ENCODE data around the gene ZNF532. TPM values are rescaled to one million over a fixed set of nuclear protein-coding genes. Genes with fewer than 3 reads are reported as not detected.

ZNF532 gene
- total RNA-seq, 5 donors from 2014 or later (not counting 1 experiment from before 2014, with no cell fraction given) = 5.0 to 14.2 (median 7.8) TPM

DNA sequence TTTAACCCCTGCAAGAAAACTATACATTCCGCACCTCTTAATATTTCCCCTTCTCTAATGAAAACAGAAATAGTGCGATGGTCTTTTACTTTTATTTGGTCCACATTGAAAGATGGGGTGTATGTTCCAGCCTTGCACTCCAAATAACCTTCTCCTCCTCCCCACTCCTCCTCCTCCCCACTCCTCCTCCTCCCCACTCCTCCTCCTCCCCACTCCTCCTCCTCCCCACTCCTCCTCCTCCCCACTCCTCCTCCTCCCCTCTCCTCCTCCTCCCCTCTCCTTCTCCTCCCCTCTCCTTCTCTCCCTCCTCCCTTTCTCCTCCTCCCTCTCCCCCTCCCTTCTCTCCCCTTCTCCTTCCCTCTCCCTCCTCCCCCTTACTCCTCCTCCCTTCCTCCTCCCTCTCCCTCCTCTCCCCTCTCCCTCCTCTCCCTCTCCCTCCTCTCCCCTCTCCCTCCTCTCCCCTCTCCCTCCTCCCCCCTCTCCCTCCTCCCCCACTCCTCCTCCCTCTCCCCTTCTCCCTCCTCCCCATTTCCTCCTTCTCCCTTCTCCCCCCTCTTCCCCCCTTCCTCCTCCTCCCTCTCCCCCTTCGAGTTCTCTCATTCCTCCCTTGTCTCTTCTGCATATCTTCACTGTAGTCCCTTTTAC lies 70.4 kb downstream of the ZNF532 start:
- no peak overlapping the region for H3K27ac Mint-ChIP-seq

DNA sequence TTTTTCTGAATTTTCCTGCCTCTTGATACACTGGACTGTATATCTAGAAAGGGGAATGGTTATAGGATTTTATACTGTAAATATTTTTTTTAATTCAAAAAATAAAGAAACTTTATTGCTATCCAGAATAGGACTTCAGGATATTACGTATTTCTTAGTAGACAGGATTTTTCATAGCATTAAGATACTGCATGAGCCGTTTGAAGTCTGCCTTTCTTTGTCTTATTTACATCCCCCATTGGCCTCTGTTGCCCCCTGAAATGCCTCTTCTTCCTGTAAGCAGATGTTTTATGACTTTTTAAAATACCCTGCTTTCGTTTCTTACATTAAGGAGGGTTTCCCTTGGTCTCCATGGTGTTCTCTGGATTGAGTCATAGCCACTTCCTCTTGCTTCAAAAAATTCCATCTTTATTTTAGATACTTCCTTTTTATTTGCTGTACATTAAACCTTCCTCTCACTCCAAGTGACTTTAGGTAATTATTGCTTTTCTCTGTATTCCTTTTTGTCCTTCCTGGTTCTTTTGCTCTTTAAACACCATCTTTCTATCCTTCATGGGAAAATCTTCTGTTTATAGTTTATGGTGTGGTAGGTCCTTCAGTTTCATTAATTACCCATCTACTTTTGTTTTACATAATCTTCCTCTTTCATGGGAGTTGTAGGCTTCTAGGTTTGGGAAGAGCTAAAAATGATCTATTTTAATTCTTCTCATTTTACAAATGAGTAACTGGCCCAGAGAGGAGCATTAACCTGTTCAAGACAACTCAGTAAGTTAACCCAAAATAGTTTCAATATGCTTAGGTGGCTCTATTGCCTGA lies 72.6 kb downstream of the ZNF532 start:
- H3K36me3 Mint-ChIP-seq = no peaks in the 10 kb centered on the region
- Histone ChIP-seq H3K36me3 (ENCODE audit: control insufficient read depth in 2 of 2, extremely low read depth in 1 of 2, insufficient read depth in 1 of 2, low read length in 1 of 2) (no peaks in the 10 kb centered on the region), H3K27me3 (replicated peaks in 1 of 2; ENCODE audit: control insufficient read depth in 2 of 2, extremely low read depth in 1 of 2, insufficient read depth in 2 of 2, low read length in 1 of 2) (peaks cover 0 to 3% of the 10 kb centered on the region in 2 experiments), H3K9me3 (no peaks in the 10 kb centered on the region), H3K4me1 (ENCODE audit: control insufficient read depth in 1 of 2, extremely low read depth in 1 of 2, insufficient read depth in 2 of 2, low read length in 2 of 2) (no peaks in the 10 kb centered on the region), H3K27ac (ENCODE audit: low read length) (no peak overlapping the region), H3K4me3 (ENCODE audit: control insufficient read depth in 1 of 2, extremely low read depth in 1 of 2, low read length in 1 of 2) (no peak overlapping the region)
- H3K4me3 Mint-ChIP-seq = no peak overlapping the region
- no CpG with 5 or more reads among the region's 3 CpGs for WGBS (ENCODE audit: insufficient coverage)
- no peak overlapping the region for H3K27ac Mint-ChIP-seq
- no peaks in the 10 kb centered on the region for H3K9me3 Mint-ChIP-seq
- ChIA-PET CTCF (no interaction called here), POLR2A (interaction anchor here in 1 of 2 donors (0.6 kb wide), 1 partner anchor 16 kb away, joined by 9 read pairs; no protein-coding TSS in a partner anchor)
- peaks cover 0 to 1% (median 0%) of the 10 kb centered on the region in 3 donors for H3K4me1 Mint-ChIP-seq
- ATAC-seq (replicated peaks in 1 of 4) (no peak), DNase-seq (no peak)
- peaks cover 14 to 33% of the 10 kb centered on the region in 2 donors for H3K27me3 Mint-ChIP-seq

More for the DNA sequence above, 70.4 kb downstream of the ZNF532 start:
- Histone ChIP-seq H3K27ac (ENCODE audit: low read length) (no peak overlapping the region), H3K4me3 (ENCODE audit: control insufficient read depth in 1 of 2, extremely low read depth in 1 of 2, low read length in 1 of 2) (no peak overlapping the region), H3K27me3 (replicated peaks in 1 of 2; ENCODE audit: control insufficient read depth in 2 of 2, extremely low read depth in 1 of 2, insufficient read depth in 2 of 2, low read length in 1 of 2) (peaks cover 0 to 3% of the 10 kb centered on the region in 2 experiments), H3K36me3 (ENCODE audit: control insufficient read depth in 2 of 2, extremely low read depth in 1 of 2, insufficient read depth in 1 of 2, low read length in 1 of 2) (no peaks in the 10 kb centered on the region), H3K9me3 (no peaks in the 10 kb centered on the region), H3K4me1 (ENCODE audit: control insufficient read depth in 1 of 2, extremely low read depth in 1 of 2, insufficient read depth in 2 of 2, low read length in 2 of 2) (no peaks in the 10 kb centered on the region)
- ATAC-seq (replicated peaks in 1 of 4) = no peak
- no CpG with 5 or more reads among the region's 3 CpGs for WGBS (ENCODE audit: insufficient coverage)
- CTCF ChIA-PET = no interaction called here
- Mint-ChIP-seq H3K9me3 (no peaks in the 10 kb centered on the region), H3K36me3 (no peaks in the 10 kb centered on the region), H3K4me1 (peaks cover 0 to 1% (median 0%) of the 10 kb centered on the region in 3 donors), H3K4me3 (no peak overlapping the region), H3K27me3 (peaks cover 13 to 40% of the 10 kb centered on the region in 2 donors)
- DNase-seq = no peak
- POLR2A ChIA-PET = no interaction called here

DNA sequence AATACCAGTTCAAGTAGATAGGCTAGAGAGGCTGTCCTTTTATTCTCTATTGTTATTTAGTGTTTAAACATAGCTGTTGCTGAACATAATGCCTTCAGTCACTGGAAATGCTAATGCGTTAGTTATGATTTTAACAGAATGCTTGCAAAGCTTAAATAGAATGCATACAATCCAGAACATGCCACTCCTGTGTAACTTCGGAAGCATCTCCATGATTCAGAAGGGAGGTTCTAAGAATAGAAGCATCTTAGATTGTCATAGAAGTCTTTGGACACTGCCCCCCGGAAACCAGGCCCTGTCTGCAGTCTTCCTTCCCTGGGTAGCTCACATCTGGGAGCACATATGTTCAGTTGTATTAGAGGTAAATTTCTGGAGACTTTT lies 73.2 kb downstream of the ZNF532 start:
- H3K9me3 Mint-ChIP-seq = no peaks in the 10 kb centered on the region
- ChIA-PET POLR2A (interaction anchor here in 1 of 2 donors (0.6 kb wide), 1 partner anchor 17 kb away, joined by 9 read pairs; no protein-coding TSS in a partner anchor), CTCF (no interaction called here)
- H3K4me1 ChIP-seq (ENCODE audit: control insufficient read depth in 1 of 2, extremely low read depth in 1 of 2, insufficient read depth in 2 of 2, low read length in 2 of 2) = no peaks in the 10 kb centered on the region
- peaks cover 14 to 33% of the 10 kb centered on the region in 2 donors for H3K27me3 Mint-ChIP-seq
- no peak overlapping the region for H3K4me3 Mint-ChIP-seq
- 67% methylated on average over 1 of the region's 3 CpGs for WGBS (ENCODE audit: insufficient coverage)
- no peaks in the 10 kb centered on the region for H3K36me3 Mint-ChIP-seq
- H3K4me3 ChIP-seq (ENCODE audit: control insufficient read depth in 1 of 2, extremely low read depth in 1 of 2, low read length in 1 of 2) = no peak overlapping the region
- no peak for ATAC-seq (replicated peaks in 1 of 4)
- peaks cover 0 to 1% (median 0%) of the 10 kb centered on the region in 3 donors for H3K4me1 Mint-ChIP-seq
- no peak overlapping the region for H3K27ac Mint-ChIP-seq
- no peak for DNase-seq
- peaks cover 0 to 3% of the 10 kb centered on the region in 2 experiments for H3K27me3 ChIP-seq (replicated peaks in 1 of 2; ENCODE audit: control insufficient read depth in 2 of 2, extremely low read depth in 1 of 2, insufficient read depth in 2 of 2, low read length in 1 of 2)
- no peak overlapping the region for H3K27ac ChIP-seq (ENCODE audit: low read length)
- H3K9me3 ChIP-seq = no peaks in the 10 kb centered on the region
- H3K36me3 ChIP-seq (ENCODE audit: control insufficient read depth in 2 of 2, extremely low read depth in 1 of 2, insufficient read depth in 1 of 2, low read length in 1 of 2) = no peaks in the 10 kb centered on the region

DNA sequence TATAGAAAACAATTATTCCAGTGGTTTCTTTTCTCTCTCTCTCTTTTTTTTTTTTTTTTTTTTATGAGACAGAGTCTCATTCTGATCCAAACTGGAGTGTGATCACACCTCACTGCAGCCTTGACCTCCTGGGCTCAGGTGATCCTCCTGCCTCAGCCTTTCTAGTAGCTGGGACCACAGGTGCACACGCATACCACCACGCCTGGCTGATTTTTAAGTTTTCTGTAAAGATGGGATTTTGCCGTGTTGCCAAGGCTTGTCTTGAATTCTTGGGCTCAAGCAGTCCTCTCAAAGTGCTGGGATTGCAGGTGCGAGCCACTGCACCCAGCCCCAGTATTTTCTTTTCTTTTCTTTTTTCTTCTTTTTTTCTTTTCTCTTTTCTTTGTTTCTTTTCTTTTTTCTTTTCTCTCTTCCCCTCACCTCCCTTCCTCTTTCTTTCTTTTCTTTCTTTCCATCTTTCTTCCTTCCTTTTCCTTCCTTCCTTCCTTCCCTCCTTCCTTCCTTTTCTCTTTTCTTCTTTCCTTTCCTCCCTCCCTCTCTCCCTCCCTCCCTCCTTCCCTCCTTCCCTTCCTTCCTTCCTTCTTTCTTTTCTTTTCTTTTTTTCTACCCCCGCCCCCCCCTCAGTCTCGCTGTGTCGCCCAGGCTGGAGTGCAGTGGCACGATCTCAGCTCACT lies 76.9 kb downstream of the ZNF532 start:
- no peak for ATAC-seq (replicated peaks in 1 of 4)

DNA sequence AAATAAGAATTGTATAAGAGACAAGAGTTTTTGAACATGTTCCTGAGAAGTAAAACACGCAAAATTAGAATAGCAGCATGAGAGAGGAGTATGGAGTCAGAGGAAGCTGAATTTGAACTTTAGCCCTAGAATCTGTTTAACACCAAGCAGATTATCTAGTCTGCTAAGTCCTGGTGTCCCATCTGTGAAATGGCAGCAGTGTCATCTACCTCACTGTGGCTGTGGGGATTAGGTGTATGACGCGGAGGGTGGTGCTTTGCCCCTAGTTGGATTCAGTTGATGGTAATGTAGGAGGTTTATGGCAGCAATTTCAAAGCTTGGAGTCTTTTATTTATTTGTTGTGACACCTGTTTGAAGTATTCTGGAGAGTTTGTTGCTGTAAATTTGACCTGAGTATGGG lies 79.2 kb downstream of the ZNF532 start:
- DNase-seq = no peak
- Mint-ChIP-seq H3K27me3 (peaks cover 17 to 22% of the 10 kb centered on the region in 2 donors), H3K4me3 (no peak overlapping the region), H3K27ac (no peak overlapping the region), H3K36me3 (no peaks in the 10 kb centered on the region), H3K4me1 (peaks cover 0 to 2% (median 0%) of the 10 kb centered on the region in 3 donors), H3K9me3 (no peaks in the 10 kb centered on the region)
- ATAC-seq (replicated peaks in 1 of 4) = no peak
- ChIA-PET CTCF (no interaction called here), POLR2A (no interaction called here)
- Histone ChIP-seq H3K27ac (ENCODE audit: low read length) (no peak overlapping the region), H3K27me3 (replicated peaks in 1 of 2; ENCODE audit: control insufficient read depth in 2 of 2, extremely low read depth in 1 of 2, insufficient read depth in 2 of 2, low read length in 1 of 2) (peaks cover 0 to 7% of the 10 kb centered on the region in 2 experiments), H3K4me3 (ENCODE audit: control insufficient read depth in 1 of 2, extremely low read depth in 1 of 2, low read length in 1 of 2) (no peak overlapping the region), H3K36me3 (ENCODE audit: control insufficient read depth in 2 of 2, extremely low read depth in 1 of 2, insufficient read depth in 1 of 2, low read length in 1 of 2) (no peaks in the 10 kb centered on the region), H3K4me1 (ENCODE audit: control insufficient read depth in 1 of 2, extremely low read depth in 1 of 2, insufficient read depth in 2 of 2, low read length in 2 of 2) (no peaks in the 10 kb centered on the region), H3K9me3 (no peaks in the 10 kb centered on the region)
- 100% methylated on average over 2 of the region's 3 CpGs for WGBS (ENCODE audit: insufficient coverage)

More for the DNA sequence above, 76.9 kb downstream of the ZNF532 start:
- Mint-ChIP-seq H3K9me3 (no peaks in the 10 kb centered on the region), H3K4me3 (no peak overlapping the region), H3K4me1 (peaks cover 0 to 2% (median 1%) of the 10 kb centered on the region in 3 donors), H3K27ac (no peak overlapping the region), H3K27me3 (peaks cover 26 to 28% of the 10 kb centered on the region in 2 donors), H3K36me3 (no peaks in the 10 kb centered on the region)
- ChIA-PET POLR2A (no interaction called here), CTCF (no interaction called here)
- H3K27ac ChIP-seq (ENCODE audit: low read length) = no peak overlapping the region
- no peaks in the 10 kb centered on the region for H3K36me3 ChIP-seq (ENCODE audit: control insufficient read depth in 2 of 2, extremely low read depth in 1 of 2, insufficient read depth in 1 of 2, low read length in 1 of 2)
- H3K4me1 ChIP-seq (ENCODE audit: control insufficient read depth in 1 of 2, extremely low read depth in 1 of 2, insufficient read depth in 2 of 2, low read length in 2 of 2) = no peaks in the 10 kb centered on the region
- H3K4me3 ChIP-seq (ENCODE audit: control insufficient read depth in 1 of 2, extremely low read depth in 1 of 2, low read length in 1 of 2) = no peak overlapping the region
- no peak for DNase-seq
- 100% methylated on average over 1 of the region's 8 CpGs for WGBS (ENCODE audit: insufficient coverage)
- peaks cover 0 to 7% of the 10 kb centered on the region in 2 experiments for H3K27me3 ChIP-seq (replicated peaks in 1 of 2; ENCODE audit: control insufficient read depth in 2 of 2, extremely low read depth in 1 of 2, insufficient read depth in 2 of 2, low read length in 1 of 2)
- H3K9me3 ChIP-seq = no peaks in the 10 kb centered on the region

DNA sequence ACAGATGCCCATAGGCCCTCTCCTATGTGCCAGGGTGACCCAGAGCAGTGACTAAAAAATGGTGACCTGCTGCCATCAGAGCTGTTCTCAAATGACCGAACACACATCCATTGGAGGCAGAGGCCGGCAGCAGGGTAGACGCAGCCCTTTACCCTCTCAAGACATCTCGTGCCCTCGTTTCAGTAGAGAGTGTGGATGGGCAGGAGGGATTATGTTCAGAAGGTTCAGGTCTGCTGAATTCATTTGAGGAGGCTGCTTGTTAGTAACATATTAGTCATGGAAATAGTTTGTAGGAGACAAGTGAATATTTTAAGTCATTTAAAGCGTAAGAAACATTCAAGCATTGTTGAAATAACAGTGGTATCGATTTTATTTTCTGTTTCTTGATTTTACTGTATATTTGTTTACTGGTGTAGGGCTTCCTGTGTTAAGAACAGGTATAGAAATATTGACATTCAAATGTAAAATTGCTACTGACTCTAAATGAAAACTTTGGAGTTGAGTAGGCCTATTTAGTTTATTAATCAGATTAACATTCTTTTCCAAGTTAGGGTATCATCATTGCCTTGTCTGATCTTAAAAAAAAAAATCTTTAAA lies 82.6 kb downstream of the ZNF532 start:
- no peak overlapping the region for H3K27ac ChIP-seq (ENCODE audit: low read length)
- peaks cover 0 to 4% of the 10 kb centered on the region in 2 experiments for H3K27me3 ChIP-seq (replicated peaks in 1 of 2; ENCODE audit: control insufficient read depth in 2 of 2, extremely low read depth in 1 of 2, insufficient read depth in 2 of 2, low read length in 1 of 2)
- no peaks in the 10 kb centered on the region for H3K9me3 Mint-ChIP-seq
- DNase-seq = no peak
- no peaks in the 10 kb centered on the region for H3K9me3 ChIP-seq
- no peak overlapping the region for H3K27ac Mint-ChIP-seq
- POLR2A ChIA-PET = no interaction called here
- peaks cover 16 to 17% of the 10 kb centered on the region in 2 donors for H3K27me3 Mint-ChIP-seq
- CTCF ChIA-PET = no interaction called here
- H3K4me3 Mint-ChIP-seq = no peak overlapping the region
- WGBS (ENCODE audit: insufficient coverage) = 83% methylated on average over 1 of the region's 7 CpGs
- H3K36me3 Mint-ChIP-seq = no peaks in the 10 kb centered on the region
- H3K36me3 ChIP-seq (ENCODE audit: control insufficient read depth in 2 of 2, extremely low read depth in 1 of 2, insufficient read depth in 1 of 2, low read length in 1 of 2) = no peaks in the 10 kb centered on the region
- H3K4me1 Mint-ChIP-seq = peaks cover 0 to 2% (median 0%) of the 10 kb centered on the region in 3 donors
- ATAC-seq (replicated peaks in 1 of 4) = no peak
- no peaks in the 10 kb centered on the region for H3K4me1 ChIP-seq (ENCODE audit: control insufficient read depth in 1 of 2, extremely low read depth in 1 of 2, insufficient read depth in 2 of 2, low read length in 2 of 2)
- H3K4me3 ChIP-seq (ENCODE audit: control insufficient read depth in 1 of 2, extremely low read depth in 1 of 2, low read length in 1 of 2) = no peak overlapping the region
